GM18520 (cell line): ENCODE measurements around the gene ARL9.

Source experiments
- ATAC-seq: cut with Tn5 transposase; IDR thresholded peaks from one replicate; pipeline ENCODE4 v1.9.1; 2021; ENCODE audit not compliant: unreplicated experiment

ARL9 gene

DNA sequence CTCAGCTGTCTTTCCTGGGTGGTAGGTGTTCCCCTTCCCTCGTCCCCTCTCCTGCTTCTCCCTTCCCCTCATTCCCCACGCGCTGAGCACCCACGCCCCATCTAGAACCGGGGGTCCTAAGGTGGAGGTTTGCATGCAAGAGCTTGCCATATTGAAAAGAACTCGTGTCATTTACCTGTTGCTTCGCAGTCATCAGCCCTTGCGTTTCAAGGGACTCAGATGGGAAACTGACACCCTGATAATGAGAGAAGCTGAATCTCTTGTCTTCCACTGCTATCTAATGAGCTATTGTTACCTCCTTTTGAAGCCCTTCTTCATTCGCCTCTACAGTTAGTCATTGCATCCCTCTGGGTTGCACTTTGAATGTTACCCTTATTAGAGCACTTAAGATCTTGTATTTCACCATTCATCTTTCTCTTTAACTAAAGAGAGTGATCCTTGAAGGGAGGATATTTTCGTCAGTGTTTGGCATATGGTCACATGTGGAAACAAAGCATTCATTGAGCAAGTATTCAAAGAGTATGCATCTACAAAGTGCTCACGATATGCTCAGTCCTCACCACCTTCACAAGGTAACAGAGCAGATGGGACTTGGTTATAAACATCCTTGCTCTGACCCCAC, 25.7 kb downstream of the ARL9 start:
- ATAC-seq = no peak

GRCh38 chr4:56531823-56532222, 26.2 kb downstream of the ARL9 start:
- ATAC-seq = no peak

DNA sequence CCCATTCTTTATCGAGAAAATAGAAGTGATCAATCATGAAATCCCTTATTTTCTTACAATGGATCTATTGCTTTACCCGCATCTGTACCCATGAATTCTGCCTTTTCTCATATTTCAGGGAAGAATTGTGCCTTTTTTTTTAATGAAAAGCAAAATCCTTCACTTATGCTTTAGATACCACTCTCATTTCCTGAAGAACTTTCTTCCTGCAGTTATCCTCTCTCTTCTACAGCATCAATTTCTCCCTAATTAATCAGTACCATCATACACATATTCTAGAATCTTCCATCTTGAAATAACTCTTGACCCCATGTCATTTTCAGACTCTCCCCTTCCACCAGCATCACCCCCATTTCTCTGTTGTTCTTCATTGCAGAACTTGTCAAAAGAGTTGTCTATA, 26.6 kb downstream of the ARL9 start:
- no peak for ATAC-seq

DNA sequence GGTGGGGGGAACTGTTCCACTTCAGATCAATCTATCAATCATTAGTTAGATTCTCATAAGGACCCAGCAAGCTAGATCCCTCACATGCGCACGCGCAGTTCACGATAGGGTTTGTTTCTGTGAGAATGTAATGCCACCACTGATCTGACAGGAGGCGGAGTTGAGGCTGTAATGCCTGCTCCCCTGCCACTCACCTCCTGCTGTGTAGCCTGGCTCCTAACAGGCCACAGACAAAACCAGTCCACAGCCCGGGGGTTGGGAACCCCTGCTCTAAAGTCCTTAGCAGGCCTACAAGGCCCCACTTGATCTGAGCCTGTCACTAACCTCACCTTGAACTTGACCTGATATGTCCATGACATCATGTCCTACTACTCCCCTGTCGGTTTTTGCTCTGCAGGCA, 30.3 kb downstream of the ARL9 start:
- no peak for ATAC-seq

DNA sequence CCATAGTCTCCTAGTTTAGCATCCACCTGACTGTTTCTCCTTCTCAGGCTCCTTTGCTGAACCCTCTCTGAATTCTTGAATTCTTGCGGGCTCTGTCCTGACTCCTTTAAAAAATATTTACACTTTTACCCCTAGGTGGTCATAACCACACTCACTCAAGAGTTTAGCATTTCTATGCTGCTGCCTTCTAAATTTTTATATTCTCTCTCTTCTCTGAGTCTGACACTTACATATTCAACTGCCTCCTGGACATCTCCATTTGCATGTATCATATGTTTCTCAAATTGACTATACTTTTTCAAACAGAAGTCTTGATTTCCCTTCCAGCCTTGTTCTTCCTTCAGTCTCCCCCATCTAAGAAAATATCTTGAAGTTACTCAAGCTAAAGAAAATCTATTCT, 31.6 kb downstream of the ARL9 start:
- ATAC-seq = no peak

- no peak for ATAC-seq
Measured at GRCh38 chr4:56540826-56541225, 35.2 kb downstream of the ARL9 start.

- peak; percentile 87 for ATAC-seq
Measured at GRCh38 chr4:56544573-56545131, 39.1 kb downstream of the ARL9 start.

DNA sequence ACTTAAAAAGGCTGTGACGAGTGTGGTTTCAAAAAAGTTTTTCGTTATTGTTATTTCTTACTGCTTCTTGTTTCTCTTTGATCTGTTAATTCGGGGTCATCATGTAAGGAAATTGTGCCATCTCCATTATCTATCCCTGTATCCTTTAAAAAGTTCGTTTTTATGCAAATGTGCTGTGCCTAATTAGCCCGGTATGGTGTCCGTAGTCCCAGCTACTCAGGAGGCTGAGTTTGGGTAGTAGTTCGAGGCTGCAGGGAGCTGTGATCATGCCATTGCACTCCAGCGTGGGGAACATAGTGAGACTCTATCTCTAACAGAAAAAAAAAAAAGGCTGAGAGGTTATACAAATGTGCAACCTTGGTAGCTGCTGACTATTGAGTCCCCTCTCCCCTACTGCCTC, 45.1 kb downstream of the ARL9 start:
- ATAC-seq = no peak

DNA sequence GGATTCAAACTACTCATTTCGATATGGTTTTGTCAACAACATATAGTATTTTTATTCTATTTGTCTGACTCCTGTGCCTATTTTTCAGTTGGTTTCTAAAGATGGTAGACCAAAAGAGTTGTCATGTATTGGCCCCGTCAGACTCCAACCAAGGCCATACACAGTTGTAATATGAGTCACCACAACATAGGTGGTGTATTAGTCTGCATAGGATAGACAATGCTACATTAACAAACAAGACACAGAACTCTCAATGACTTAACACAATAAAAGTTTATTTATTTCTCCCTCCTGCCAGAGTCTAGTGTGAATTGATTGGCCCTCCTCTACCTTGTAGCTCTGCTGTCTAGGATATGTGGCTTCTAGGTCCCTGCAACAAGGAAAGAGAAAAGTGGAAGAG, 45.9 kb downstream of the ARL9 start:
- no peak for ATAC-seq

- no peak for ATAC-seq
Measured at GRCh38 chr4:56552273-56552672, 46.7 kb downstream of the ARL9 start.

- no peak for ATAC-seq
Measured at GRCh38 chr4:56570041-56570440, 64.5 kb downstream of the ARL9 start.
